A673 (cell line): Measurements from ENCODE around the gene UFD1. TPM values are rescaled to one million over a fixed set of nuclear protein-coding genes. Genes with fewer than 3 reads are reported as not detected.
A peak's percentile ranks its signal among the peaks of the same experiment; 100 is the strongest.

Experiments
- BruUV-seq: library from RNA; stranded (reverse); fragments of 400-500 nt; replicated peaks from 2 replicates; lab custom pipeline; 2021; lab: Mats Ljungman, UMichigan
- CTCF ChIA-PET: fragments of 300-600 bp; sonication (Branson Sonifier 250); formaldehyde crosslinking; loops from one replicate; lab custom pipeline; 2022; ENCODE audit warnings: antibody characterized with exemption; lab: Charles Lee
- POLR2A ChIA-PET: fragments of 300-600 bp; sonication (Branson Sonifier 250); formaldehyde crosslinking; loops from one replicate; lab custom pipeline; 2022; ENCODE audit warnings: antibody characterized with exemption; ENCODE audit not compliant: low non-redundant PET; lab: Charles Lee
- DNase-seq: peaks from one replicate; pipeline ENCODE4 v3.0.0-alpha.2; 2015; ENCODE audit warnings: low spot score
- H3K27ac ChIP-seq: fragments of 200-600 bp; sonication (generic); 2 replicates; pipeline ENCODE4 v1.5.1; 2016; ENCODE audit warnings: mixed run types, low read depth, mild to moderate bottlenecking, mixed read lengths, antibody characterized with exemption, low read length; ENCODE audit not compliant: poor library complexity, severe bottlenecking
- H3K27me3 ChIP-seq: fragments of 200-600 bp; sonication (generic); replicated peaks from 2 replicates; pipeline ENCODE4 v1.6.1; 2017; ENCODE audit warnings: mixed run types, low read depth, mild to moderate bottlenecking, mixed read lengths, antibody characterized with exemption, low read length; ENCODE audit not compliant: insufficient read depth, poor library complexity
- H3K36me3 ChIP-seq: fragments of 200-600 bp; sonication (generic); 2 replicates; pipeline ENCODE4 v1.6.1; 2016; ENCODE audit warnings: mixed run types, mild to moderate bottlenecking, mixed read lengths, antibody characterized with exemption, low read length; ENCODE audit not compliant: insufficient read depth, poor library complexity, severe bottlenecking
- H3K4me1 ChIP-seq: fragments of 200-600 bp; sonication (generic); 2 replicates; pipeline ENCODE4 v1.6.1; 2017; ENCODE audit warnings: mixed run types, mild to moderate bottlenecking, mixed read lengths, antibody characterized with exemption, low read length; ENCODE audit not compliant: insufficient read depth, poor library complexity, severe bottlenecking
- H3K4me3 ChIP-seq: fragments of 200-600 bp; sonication (generic); 2 replicates; pipeline ENCODE4 v1.5.1; 2016; ENCODE audit warnings: low read depth, mixed run types, mild to moderate bottlenecking, mixed read lengths, low read length; ENCODE audit not compliant: poor library complexity, severe bottlenecking
- H3K9me3 ChIP-seq: fragments of 200-600 bp; sonication (generic); 2 replicates; pipeline ENCODE4 v1.6.1; 2016; ENCODE audit warnings: mixed run types, low read depth, mild to moderate bottlenecking, mixed read lengths, antibody characterized with exemption, low read length; ENCODE audit not compliant: poor library complexity, severe bottlenecking
- EZH2 ChIP-seq: fragments of 200-600 bp; sonication (generic); IDR thresholded peaks from 2 replicates; pipeline ENCODE4 v1.6.1; 2017; ENCODE audit warnings: borderline replicate concordance, low read depth, mild to moderate bottlenecking, mixed read lengths, antibody characterized with exemption, low read length; ENCODE audit not compliant: poor library complexity, severe bottlenecking
- intact Hi-C: fragments of 100-400 bp; cut with micrococcal nuclease; formaldehyde crosslinking; loops from one replicate; pipeline ENCODE4 v1.10.0; 2022; ENCODE audit not compliant: unreplicated experiment
- total RNA-seq: library from RNA; stranded (reverse); gene quantifications from 2 replicates; pipeline ENCODE4 v1.2.3, GENCODE V29; 2021
- TF ChIP-seq, protein P1 (sequence below): fragments of 300-800, 200-600 bp; sonication (generic); conservative IDR thresholded peaks from 2 replicates; pipeline ENCODE4 v1.5.1; 2017; ENCODE audit warnings: low read depth, mild to moderate bottlenecking, antibody characterized with exemption, low read length, moderate library complexity, mixed read lengths

The UFD1 gene
- total RNA-seq, 1 experiment from 2014 or later: 195 TPM

GRCh38 chr22:19490628-19491230 lies 11.7 kb upstream of the UFD1 start:
- Histone ChIP-seq H3K36me3 (peaks cover 69% of the 10 kb centered on the region), H3K27me3 (no peaks in the 10 kb centered on the region), H3K9me3 (no peaks in the 10 kb centered on the region), H3K4me3 (no peak overlapping the region), H3K27ac (no peak overlapping the region), H3K4me1 (no peaks in the 10 kb centered on the region)
- POLR2A ChIA-PET: no interaction called here
- intact Hi-C loops: no loop called here
- CTCF ChIA-PET: no interaction called here
- no peak for DNase-seq
- TF ChIP-seq, protein P1, sequence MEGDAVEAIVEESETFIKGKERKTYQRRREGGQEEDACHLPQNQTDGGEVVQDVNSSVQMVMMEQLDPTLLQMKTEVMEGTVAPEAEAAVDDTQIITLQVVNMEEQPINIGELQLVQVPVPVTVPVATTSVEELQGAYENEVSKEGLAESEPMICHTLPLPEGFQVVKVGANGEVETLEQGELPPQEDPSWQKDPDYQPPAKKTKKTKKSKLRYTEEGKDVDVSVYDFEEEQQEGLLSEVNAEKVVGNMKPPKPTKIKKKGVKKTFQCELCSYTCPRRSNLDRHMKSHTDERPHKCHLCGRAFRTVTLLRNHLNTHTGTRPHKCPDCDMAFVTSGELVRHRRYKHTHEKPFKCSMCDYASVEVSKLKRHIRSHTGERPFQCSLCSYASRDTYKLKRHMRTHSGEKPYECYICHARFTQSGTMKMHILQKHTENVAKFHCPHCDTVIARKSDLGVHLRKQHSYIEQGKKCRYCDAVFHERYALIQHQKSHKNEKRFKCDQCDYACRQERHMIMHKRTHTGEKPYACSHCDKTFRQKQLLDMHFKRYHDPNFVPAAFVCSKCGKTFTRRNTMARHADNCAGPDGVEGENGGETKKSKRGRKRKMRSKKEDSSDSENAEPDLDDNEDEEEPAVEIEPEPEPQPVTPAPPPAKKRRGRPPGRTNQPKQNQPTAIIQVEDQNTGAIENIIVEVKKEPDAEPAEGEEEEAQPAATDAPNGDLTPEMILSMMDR: no peak
- TF ChIP-seq EZH2: no peak
- no TSS peak for BruUV-seq

- Histone ChIP-seq H3K27ac (no peak overlapping the region), H3K9me3 (no peaks in the 10 kb centered on the region), H3K4me3 (no peak overlapping the region), H3K36me3 (peaks cover 70% of the 10 kb centered on the region), H3K27me3 (no peaks in the 10 kb centered on the region), H3K4me1 (no peaks in the 10 kb centered on the region)
- BruUV-seq: no TSS peak
- ChIA-PET POLR2A (no interaction called here), CTCF (interaction anchor here (0.6 kb wide), 1 partner anchor 141 kb away, joined by 3 read pairs; no protein-coding TSS in a partner anchor)
- intact Hi-C loops: no loop called here
- TF ChIP-seq, protein P1: peak; percentile 25; the same call in 1 of the 2 replicates
- no peak for TF ChIP-seq EZH2
- DNase-seq: no peak
Measured at GRCh38 chr22:19488884-19489843, 10.2 kb upstream of the UFD1 start.

DNA sequence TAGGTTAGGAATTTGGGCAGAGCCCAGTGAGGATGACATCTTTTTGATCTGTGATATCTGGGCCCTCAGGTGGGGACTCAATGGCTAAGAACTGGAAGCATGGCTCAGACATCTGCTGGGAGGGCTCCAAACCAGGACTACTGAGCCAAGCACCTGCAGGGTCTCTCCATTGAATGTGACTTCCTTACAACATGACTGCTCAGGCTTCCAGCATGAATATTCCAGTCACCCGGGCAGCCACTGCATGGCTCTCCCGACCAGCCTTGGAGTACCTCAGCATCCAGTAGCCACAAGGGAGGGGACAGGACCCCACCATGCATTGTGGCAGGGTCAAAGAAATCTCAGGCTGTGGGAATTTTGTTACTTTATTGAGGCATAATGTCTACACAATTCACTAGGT lies 9.3 kb upstream of the UFD1 start:
- TF ChIP-seq, protein P1: no peak
- no peak for TF ChIP-seq EZH2
- ChIA-PET CTCF (no interaction called here), POLR2A (interaction anchor here (0.7 kb wide), 1 partner anchor 20 kb away, joined by 17 read pairs; no protein-coding TSS in a partner anchor)
- peaks cover 70% of the 10 kb centered on the region for H3K36me3 ChIP-seq
- no peaks in the 10 kb centered on the region for H3K9me3 ChIP-seq
- no peaks in the 10 kb centered on the region for H3K27me3 ChIP-seq
- BruUV-seq: no TSS peak
- intact Hi-C loops: no loop called here
- H3K4me3 ChIP-seq: no peak overlapping the region
- H3K27ac ChIP-seq: no peak overlapping the region
- H3K4me1 ChIP-seq: no peaks in the 10 kb centered on the region
- no peak for DNase-seq
